NB4 (cell line): ENCODE data around the gene MTF1.

Experiments
- MYC ChIP-seq: IDR thresholded peaks from 2 replicates; pipeline ENCODE4 v1.6.1; 2011; ENCODE audit warnings: low read depth, low read length
- POLR2A ChIP-seq: IDR thresholded peaks from 2 replicates; pipeline ENCODE4 v1.6.1; 2011; ENCODE audit warnings: mild to moderate bottlenecking; ENCODE audit not compliant: insufficient read length; ENCODE audit errors: extremely low read depth
- TF ChIP-seq, protein P1 (sequence below): IDR thresholded peaks from one replicate; pipeline ENCODE4 v1.5.1; 2012; ENCODE audit warnings: low read depth, low read length
- TF ChIP-seq, protein P2 (sequence below): IDR thresholded peaks from 2 replicates; pipeline ENCODE4 v1.6.1; 2011; ENCODE audit warnings: low read depth, low read length

DNA sequence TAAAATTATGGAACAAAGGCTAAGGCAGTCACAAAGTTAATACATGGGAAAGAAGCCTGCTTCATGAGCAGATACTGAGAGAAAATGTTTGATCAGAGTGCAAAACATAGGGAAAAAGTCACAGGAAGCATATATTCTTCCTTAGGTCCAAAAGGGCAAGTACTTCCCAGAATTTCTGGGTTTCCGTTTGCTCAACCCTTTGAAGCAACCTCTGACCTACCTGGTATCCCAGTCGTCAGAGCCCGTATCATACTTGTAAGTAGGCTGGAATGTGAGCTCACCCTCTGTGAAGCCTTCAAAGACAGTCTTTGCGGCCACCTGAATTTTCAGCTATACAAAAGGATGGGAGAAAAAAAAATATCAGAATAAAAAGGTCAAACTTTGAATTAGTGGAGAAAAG is 20.5 kb upstream of the MTF1 start:
- TF ChIP-seq POLR2A (no peak), MYC (no peak)
- TF ChIP-seq, protein P1, sequence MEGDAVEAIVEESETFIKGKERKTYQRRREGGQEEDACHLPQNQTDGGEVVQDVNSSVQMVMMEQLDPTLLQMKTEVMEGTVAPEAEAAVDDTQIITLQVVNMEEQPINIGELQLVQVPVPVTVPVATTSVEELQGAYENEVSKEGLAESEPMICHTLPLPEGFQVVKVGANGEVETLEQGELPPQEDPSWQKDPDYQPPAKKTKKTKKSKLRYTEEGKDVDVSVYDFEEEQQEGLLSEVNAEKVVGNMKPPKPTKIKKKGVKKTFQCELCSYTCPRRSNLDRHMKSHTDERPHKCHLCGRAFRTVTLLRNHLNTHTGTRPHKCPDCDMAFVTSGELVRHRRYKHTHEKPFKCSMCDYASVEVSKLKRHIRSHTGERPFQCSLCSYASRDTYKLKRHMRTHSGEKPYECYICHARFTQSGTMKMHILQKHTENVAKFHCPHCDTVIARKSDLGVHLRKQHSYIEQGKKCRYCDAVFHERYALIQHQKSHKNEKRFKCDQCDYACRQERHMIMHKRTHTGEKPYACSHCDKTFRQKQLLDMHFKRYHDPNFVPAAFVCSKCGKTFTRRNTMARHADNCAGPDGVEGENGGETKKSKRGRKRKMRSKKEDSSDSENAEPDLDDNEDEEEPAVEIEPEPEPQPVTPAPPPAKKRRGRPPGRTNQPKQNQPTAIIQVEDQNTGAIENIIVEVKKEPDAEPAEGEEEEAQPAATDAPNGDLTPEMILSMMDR, result no peak
- TF ChIP-seq, protein P2, sequence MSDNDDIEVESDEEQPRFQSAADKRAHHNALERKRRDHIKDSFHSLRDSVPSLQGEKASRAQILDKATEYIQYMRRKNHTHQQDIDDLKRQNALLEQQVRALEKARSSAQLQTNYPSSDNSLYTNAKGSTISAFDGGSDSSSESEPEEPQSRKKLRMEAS, result no peak
